HG02588 (cell line): Measurements from ENCODE around the gene CLMP.
A peak's percentile ranks its signal among the peaks of the same experiment; 100 is the strongest.
"Not testable (repeated sequence)": the region's sequence is repeated elsewhere in the genome, so short reads cannot be mapped to it uniquely, and the experiment has no call there.

Experiments used
- ATAC-seq: cut with Tn5 transposase; IDR thresholded peaks from one replicate; pipeline ENCODE4 v1.9.1; 2021; ENCODE audit warnings: mild to moderate bottlenecking, moderate library complexity; ENCODE audit not compliant: unreplicated experiment

The CLMP gene

GRCh38 chr11:123059041-123059920, 135.8 kb downstream of the CLMP start:
- ATAC-seq = not testable (repeated sequence)

- no peak for ATAC-seq
These were observed 137.3 kb downstream of the CLMP start for GRCh38 chr11:123057661-123058305.

GRCh38 chr11:123056835-123057491, 138.1 kb downstream of the CLMP start:
- ATAC-seq = no peak

- no peak for ATAC-seq
These were observed 139.7 kb downstream of the CLMP start for GRCh38 chr11:123055191-123055901.

GRCh38 chr11:123054301-123055065, 140.6 kb downstream of the CLMP start:
- ATAC-seq = peak; percentile 71

GRCh38 chr11:123052901-123053721, 141.9 kb downstream of the CLMP start:
- ATAC-seq = no peak

GRCh38 chr11:123051634-123052033, 143.4 kb downstream of the CLMP start:
- no peak for ATAC-seq

GRCh38 chr11:123051146-123051545, 143.9 kb downstream of the CLMP start:
- no peak for ATAC-seq

- ATAC-seq = no peak
These were observed 147.1 kb downstream of the CLMP start for GRCh38 chr11:123047947-123048293.

- no peak for ATAC-seq
These were observed 147.6 kb downstream of the CLMP start for GRCh38 chr11:123047266-123047946.

- no peak for ATAC-seq
These were observed 148.4 kb downstream of the CLMP start for GRCh38 chr11:123046473-123047259.

- no peak for ATAC-seq
These were observed 149.9 kb downstream of the CLMP start for GRCh38 chr11:123045101-123045500.

- ATAC-seq = no peak
These were observed 153.9 kb downstream of the CLMP start for GRCh38 chr11:123041185-123041584.

GRCh38 chr11:123040111-123040432, 155.0 kb downstream of the CLMP start:
- no peak for ATAC-seq

- no peak for ATAC-seq
These were observed 159.2 kb downstream of the CLMP start for GRCh38 chr11:123035831-123036230.

- ATAC-seq = no peak
These were observed 160.5 kb downstream of the CLMP start for GRCh38 chr11:123034597-123034996.

- ATAC-seq = no peak
These were observed 161.2 kb downstream of the CLMP start for GRCh38 chr11:123033895-123034294.

- no peak for ATAC-seq
These were observed 164.5 kb downstream of the CLMP start for GRCh38 chr11:123030517-123030916.
